GM12878 (cell line): Measurements from ENCODE around the gene PLEKHG2. TPM values are rescaled to one million over a fixed set of nuclear protein-coding genes. Genes with fewer than 3 reads are reported as not detected.

Experiments used
- ATAC-seq: fragments of 200-7000 bp; cut with Tn5 transposase; 3 replicates; pipeline ENCODE4 v1.9.1; 2020; ENCODE audit warnings: mild to moderate bottlenecking, moderate library complexity
- BruUV-seq: library from RNA; stranded (reverse); fragments of 400-500 nt; replicated peaks from 2 replicates; lab custom pipeline; 2021; lab: Mats Ljungman, UMichigan
- CTCF ChIA-PET: fragments of 300-600 bp; sonication (Branson Sonifier 250); formaldehyde crosslinking; extraction: SDS; loops from one replicate; lab custom pipeline; 2021; ENCODE audit warnings: inconsistent platforms; lab: Yijun Ruan, JAX
- POLR2A ChIA-PET: fragments of 350-600 bp; formaldehyde crosslinking; extraction: SDS; loops from one replicate; lab custom pipeline; 2021; ENCODE audit warnings: inconsistent platforms; lab: Charles Lee
- RAD21 ChIA-PET: fragments of 300-600 bp; sonication (Branson Sonifier 250); formaldehyde crosslinking; loops from one replicate; lab custom pipeline; 2023; ENCODE audit warnings: antibody characterized with exemption; ENCODE audit not compliant: unreplicated experiment; lab: Charles Lee
- SMC1A ChIA-PET: fragments of 300-600 bp; sonication (Branson Sonifier 250); formaldehyde crosslinking; loops from one replicate; lab custom pipeline; 2023; ENCODE audit not compliant: unreplicated experiment, uncharacterized antibody; lab: Charles Lee
- DNase-seq: peaks from one replicate; pipeline ENCODE4 v3.0.0-alpha.2; 2011; ENCODE audit warnings: low read depth, low spot score
- FAIRE-seq: peaks from 3 replicates; lab custom pipeline; 2011; peaks lifted over from hg19 to GRCh38; lab: Jason Lieb, UNC
- H2AFZ ChIP-seq: 2 replicates; pipeline ENCODE4 v1.6.0; 2011; ENCODE audit warnings: low read depth, low read length, control low read depth; ENCODE audit not compliant: control insufficient read depth
- H3K27ac ChIP-seq: 2 replicates; pipeline ENCODE4 v1.5.1; 2011; ENCODE audit warnings: control low read depth; ENCODE audit not compliant: control insufficient read depth, insufficient read depth
- H3K27me3 ChIP-seq, 2 experiments: replicated peaks in 1 of 2; 2 replicates each; pipeline versions ENCODE4 v1.6.0 to v1.6.1; 2011; ENCODE audit warnings: low read length in 1 of 2; ENCODE audit not compliant: control insufficient read depth in 2 of 2, insufficient read depth in 2 of 2
- H3K36me3 ChIP-seq, 2 experiments: 2 replicates each; pipeline ENCODE4 v1.5.1; 2011; ENCODE audit warnings: low read length in 1 of 2; ENCODE audit not compliant: control insufficient read depth in 2 of 2, insufficient read depth in 2 of 2
- H3K4me1 ChIP-seq: 2 replicates; pipeline ENCODE4 v1.6.1; 2011; ENCODE audit warnings: mild to moderate bottlenecking, low read length, moderate library complexity, mixed read lengths; ENCODE audit not compliant: control insufficient read depth, insufficient read depth
- H3K4me2 ChIP-seq: 2 replicates; pipeline ENCODE4 v1.6.0; 2011; ENCODE audit warnings: control low read depth; ENCODE audit not compliant: control insufficient read depth, insufficient read depth
- H3K4me3 ChIP-seq: fragments of 200-600 bp; sonication (generic); 2 replicates; pipeline ENCODE4 v1.5.1; 2016
- H3K79me2 ChIP-seq: 2 replicates; pipeline ENCODE4 v1.6.0; 2011; ENCODE audit warnings: low read length; ENCODE audit not compliant: control insufficient read depth, insufficient read depth
- H3K9ac ChIP-seq: 2 replicates; pipeline ENCODE4 v1.8.0; 2011; ENCODE audit warnings: low read length, control low read depth, mixed read lengths; ENCODE audit not compliant: control insufficient read depth, insufficient read depth
- H3K9me3 ChIP-seq: replicated peaks from 3 replicates; pipeline ENCODE4 v1.5.1; 2011; ENCODE audit warnings: mild to moderate bottlenecking, low read length; ENCODE audit not compliant: control insufficient read depth, insufficient read depth
- H4K20me1 ChIP-seq: 2 replicates; pipeline ENCODE4 v1.6.0; 2011; ENCODE audit not compliant: control insufficient read depth, insufficient read depth
- FOS ChIP-seq: IDR thresholded peaks from 3 replicates; pipeline ENCODE4 v1.6.1; 2011; ENCODE audit warnings: borderline replicate concordance; ENCODE audit not compliant: insufficient read length; ENCODE audit errors: extremely low read depth
- MLLT1 ChIP-seq: fragments of 450-650 bp; IDR thresholded peaks from 2 replicates; pipeline ENCODE4 v1.6.1; 2016; ENCODE audit warnings: mild to moderate bottlenecking
- MYB ChIP-seq: fragments of 150-350 bp; IDR thresholded peaks from 2 replicates; pipeline ENCODE4 v1.6.1; 2014; ENCODE audit warnings: mild to moderate bottlenecking, low read depth, low read length, borderline replicate concordance
- NFYA ChIP-seq: IDR thresholded peaks from 2 replicates; pipeline ENCODE4 v1.6.1; 2011; ENCODE audit warnings: low read depth, mild to moderate bottlenecking, low read length, improper control_type of control experiment, borderline replicate concordance
- NR2F1 ChIP-seq: fragments of 450-650 bp; conservative IDR thresholded peaks from 2 replicates; pipeline ENCODE4 v1.6.1; 2017; ENCODE audit warnings: mild to moderate bottlenecking
- PKNOX1 ChIP-seq: fragments of 450-650 bp; IDR thresholded peaks from 2 replicates; pipeline ENCODE4 v1.6.1; 2016; ENCODE audit warnings: mild to moderate bottlenecking
- PRDM15 ChIP-seq: fragments of 450-650 bp; formaldehyde crosslinking; IDR thresholded peaks from 2 replicates; pipeline ENCODE4 v1.4.0; 2020; ENCODE audit warnings: mild to moderate bottlenecking, moderate library complexity
- SIN3A ChIP-seq: IDR thresholded peaks from 2 replicates; pipeline ENCODE4 v1.6.1; 2012; ENCODE audit warnings: low read depth, low read length, improper control_type of control experiment
- SMAD5 ChIP-seq: IDR thresholded peaks from 2 replicates; pipeline ENCODE4 v1.6.1; 2016; ENCODE audit warnings: antibody characterized with exemption, low read depth
- TBL1XR1 ChIP-seq: IDR thresholded peaks from 2 replicates; pipeline ENCODE4 v1.6.1; 2012; ENCODE audit warnings: low read depth, low read length, improper control_type of control experiment
- WGBS: methylation state at CpG from one replicate; pipeline ENCODE4 v1.1.6; 2016; ENCODE audit warnings: low lambda C conversion rate; ENCODE audit not compliant: insufficient replicate concordance, insufficient coverage; ENCODE audit errors: missing lambda C conversion rate; 5-methylcytosine and 5-hydroxymethylcytosine counted together
- in situ Hi-C: fragments of 300-500 bp; cut with MboI; formaldehyde crosslinking; loops from 9 replicates; pipeline ENCODE4 v1.14.3; 2018; ENCODE audit warnings: mixed read lengths
- intact Hi-C: fragments of 100-400 bp; cut with micrococcal nuclease; formaldehyde crosslinking; loops from one replicate; pipeline ENCODE4 v1.14.2; 2022; ENCODE audit not compliant: unreplicated experiment
- polyA plus RNA-seq, 11 experiments: library from polyadenylated mRNA; depleted of rRNA in 4 of 11; unstranded in 6 of 11; stranded (reverse) in 5 of 11; fragments of >200 nt; fragmentation: Nextera tagmentation in 4 of 11; fragmentation: Illumina TruSeq in 1 of 11; extraction: Ambion mirVana in 4 of 11; extraction: Trizol in 1 of 11; gene quantifications; 1 replicate in 1 of 11; 2 replicates in 10 of 11; pipeline versions ENCODE4 v1.2.1 to v1.2.3, GENCODE V29; 2011 to 2016; ENCODE audit warnings: inconsistent platforms in 2 of 11, missing spikeins in 2 of 11, low read depth in 1 of 11
- total RNA-seq, 4 experiments: library from RNA; depleted of rRNA in 3 of 4; stranded (reverse); fragments of >200 nt in 3 of 4; fragmentation: Illumina TruSeq in 1 of 4; extraction: Trizol in 1 of 4; gene quantifications; 2 replicates each; pipeline versions ENCODE4 v1.2.1 to v1.2.3, GENCODE V29; 2013 to 2021

PLEKHG2 gene
- total and polyA plus RNA-seq, 10 of the 15 experiments (the other 5 are each of a cell fraction or from before 2014, with no cell fraction given) = 3.0 to 62.5 (median 17.2) TPM

DNA sequence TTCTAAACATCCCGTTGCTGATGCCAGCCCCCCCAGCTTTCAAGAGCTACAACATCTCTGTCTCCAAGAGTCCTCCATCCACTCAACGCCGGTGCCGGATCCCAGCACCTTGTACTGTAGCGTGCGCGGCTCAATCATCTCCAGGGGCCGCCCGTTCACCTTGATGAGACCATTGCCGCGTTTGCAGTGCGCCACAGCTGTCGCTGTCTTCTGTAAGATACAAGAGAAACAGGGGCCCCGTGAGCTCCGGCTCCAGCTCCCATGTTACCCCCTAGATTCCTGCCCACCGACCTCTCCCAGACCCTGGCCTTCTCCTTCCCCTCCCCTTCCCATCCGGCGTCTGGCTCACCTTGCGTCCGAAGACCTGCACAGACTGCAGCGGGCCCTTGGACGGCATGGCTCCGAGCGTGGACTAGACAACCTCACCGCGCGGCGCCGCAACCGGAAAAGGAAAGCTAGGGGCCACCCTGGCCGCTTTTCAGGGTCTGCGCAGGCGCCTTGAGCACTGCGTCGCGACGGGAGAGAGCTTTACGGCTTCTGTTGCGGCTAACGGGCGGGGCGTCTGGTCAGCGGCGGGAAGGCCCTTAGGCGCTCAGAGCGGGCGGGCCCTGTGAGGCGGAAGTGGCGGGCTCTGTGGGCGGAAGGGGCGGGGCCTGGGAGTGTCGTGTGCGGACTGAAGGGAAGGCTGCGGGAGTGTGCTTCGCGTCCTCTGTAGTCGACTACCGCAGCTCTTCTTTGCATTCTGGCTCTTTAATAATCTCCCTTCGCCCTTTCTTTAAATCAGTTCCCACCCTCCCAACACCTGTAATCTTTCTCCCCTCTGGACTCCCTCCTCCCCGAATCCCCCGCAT lies 23.3 kb downstream of the PLEKHG2 start, which contains the start of gene RPS16:
Gene RPS16, minus strand, starts transcription at position 451 of the 851 bp plus-strand sequence. Its CDS starts 54 bp downstream, at position 397.
- peak; percentile 88 for DNase-seq
- Histone ChIP-seq H2AFZ (peak within 1 kb of the TSS; percentile 65), H3K9ac (peak within 1 kb of the TSS; percentile 97), H3K4me2 (peak within 1 kb of the TSS; percentile 87), H3K36me3 (peaks cover 10 to 15% of the 10 kb centered on the region in 2 experiments), H3K9me3 (no peaks in the 10 kb centered on the region), H4K20me1 (no peaks in the 10 kb centered on the region; the same call in 1 of the 2 replicates), H3K4me3 (peak within 1 kb of the TSS; percentile 97), H3K79me2 (peaks cover 36% of the 10 kb centered on the region), H3K27ac (peak within 1 kb of the TSS; percentile 91), H3K4me1 (peaks cover 37% of the 10 kb centered on the region), H3K27me3 (no peaks in the 10 kb centered on the region)
- in situ Hi-C loops = no loop called here
- BruUV-seq = no TSS peak
- ATAC-seq = peak; percentile 88
- ChIA-PET SMC1A (interaction anchor here (0.6 to 1.7 kb wide), 13 partner anchors 22 to 1029 kb away, joined by 3 to 9 read pairs (median 4); partner anchors contain the start of genes DYRK1B, EID2B, MED29 and PAF1), POLR2A (interaction anchor here (0.6 to 1.9 kb wide), 20 partner anchors 9 to 570 kb away, joined by 3 to 40 read pairs (median 4); partner anchors contain the start of genes MED29, PAF1, PLEKHG2 and SAMD4B), RAD21 (interaction anchor here (0.6 to 1.6 kb wide), 14 partner anchors 9 to 535 kb away, joined by 3 to 12 read pairs (median 4); partner anchors contain the start of genes EID2B, MED29, PAF1 and PLEKHG2), CTCF (interaction anchor here (0.6 to 1.7 kb wide), 18 partner anchors 8 to 357 kb away, joined by 3 to 15 read pairs (median 4); partner anchors contain the start of genes EID2B, PLEKHG2 and SUPT5H)
- WGBS = under 1% methylated on average over 60 of the region's 61 CpGs
- peak; percentile 91 for FAIRE-seq
- intact Hi-C loops = loop anchor here (1.0 kb wide), 1 partner anchor 23 kb away; the partner anchor contains the start of gene PLEKHG2
- TF ChIP-seq NR2F1 = peak; percentile 69; the same call in 1 of the 2 replicates
- TF ChIP-seq NFYA = no peak
- peak; percentile 72 for TF ChIP-seq MLLT1
- TF ChIP-seq MYB = 0 out of 2 replicates have a peak, but pooled peaks have one; percentile 20
- no peak for TF ChIP-seq FOS
- peak; percentile 91 for TF ChIP-seq SIN3A
- no peak for TF ChIP-seq PRDM15 (CRISPR knock-in tag)
- TF ChIP-seq TBL1XR1 = no peak
- TF ChIP-seq PKNOX1 = peak; percentile 57
- peak; percentile 98 for TF ChIP-seq SMAD5
